GM13977 (cell line): ENCODE data around the gene MGAT5.

Experiments used
- DNase-seq: peaks from one replicate; pipeline ENCODE4 v3.0.0; 2012; ENCODE audit warnings: low spot score
- in situ Hi-C: fragments of 300-500 bp; cut with MboI; formaldehyde crosslinking; loops from one replicate; pipeline ENCODE4 v1.12.0; 2022; ENCODE audit warnings: low sequenced_read_pairs, low pct_unique_long_range_greater_than_20kb, mixed read lengths, inconsistent platforms; ENCODE audit not compliant: unreplicated experiment
- TF ChIP-seq, protein P1 (sequence below): IDR thresholded peaks from 2 replicates; pipeline ENCODE4 v1.5.1; 2012; ENCODE audit warnings: mild to moderate bottlenecking, control low read depth; ENCODE audit not compliant: insufficient read depth; ENCODE audit errors: extremely low read depth, missing control alignments

Gene MGAT5

GRCh38 chr2:134248913-134249312 is 5.0 kb upstream of the MGAT5 start:
- TF ChIP-seq, protein P1, sequence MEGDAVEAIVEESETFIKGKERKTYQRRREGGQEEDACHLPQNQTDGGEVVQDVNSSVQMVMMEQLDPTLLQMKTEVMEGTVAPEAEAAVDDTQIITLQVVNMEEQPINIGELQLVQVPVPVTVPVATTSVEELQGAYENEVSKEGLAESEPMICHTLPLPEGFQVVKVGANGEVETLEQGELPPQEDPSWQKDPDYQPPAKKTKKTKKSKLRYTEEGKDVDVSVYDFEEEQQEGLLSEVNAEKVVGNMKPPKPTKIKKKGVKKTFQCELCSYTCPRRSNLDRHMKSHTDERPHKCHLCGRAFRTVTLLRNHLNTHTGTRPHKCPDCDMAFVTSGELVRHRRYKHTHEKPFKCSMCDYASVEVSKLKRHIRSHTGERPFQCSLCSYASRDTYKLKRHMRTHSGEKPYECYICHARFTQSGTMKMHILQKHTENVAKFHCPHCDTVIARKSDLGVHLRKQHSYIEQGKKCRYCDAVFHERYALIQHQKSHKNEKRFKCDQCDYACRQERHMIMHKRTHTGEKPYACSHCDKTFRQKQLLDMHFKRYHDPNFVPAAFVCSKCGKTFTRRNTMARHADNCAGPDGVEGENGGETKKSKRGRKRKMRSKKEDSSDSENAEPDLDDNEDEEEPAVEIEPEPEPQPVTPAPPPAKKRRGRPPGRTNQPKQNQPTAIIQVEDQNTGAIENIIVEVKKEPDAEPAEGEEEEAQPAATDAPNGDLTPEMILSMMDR, result no peak
- in situ Hi-C loops, result loop anchor here (25.0 kb wide), 2 partner anchors 163 to 387 kb away; no protein-coding TSS in a partner anchor
- no peak for DNase-seq

DNA sequence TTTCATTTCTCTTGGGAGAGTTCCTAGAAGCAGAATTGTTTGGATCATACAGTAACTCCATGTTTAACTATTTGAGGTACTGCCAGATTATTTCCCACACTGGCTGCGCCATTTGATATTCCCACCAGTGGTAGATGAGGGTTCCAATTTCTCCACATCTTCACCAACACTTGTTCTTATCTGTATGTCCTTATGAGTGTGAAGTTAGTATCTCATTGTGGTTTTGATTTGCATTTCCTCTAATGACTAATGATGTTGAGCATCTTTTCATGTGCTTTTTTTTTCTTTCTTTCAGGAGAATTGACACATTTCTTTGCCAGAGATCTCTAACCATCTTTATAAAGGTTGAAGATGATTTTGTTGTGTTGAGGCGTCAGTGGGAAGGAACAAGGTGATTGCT is 4.1 kb upstream of the MGAT5 start:
- TF ChIP-seq, protein P1, result no peak
- in situ Hi-C loops, result loop anchor here (25.0 kb wide), 2 partner anchors 163 to 387 kb away; no protein-coding TSS in a partner anchor
- no peak for DNase-seq

- TF ChIP-seq, protein P1, result no peak
- in situ Hi-C loops, result no loop called here
These were observed 2.9 kb upstream of the MGAT5 start for GRCh38 chr2:134250840-134251461.

GRCh38 chr2:134252092-134252750 is 1.7 kb upstream of the MGAT5 start:
- no peak for DNase-seq
- TF ChIP-seq, protein P1, result no peak
- in situ Hi-C loops, result no loop called here

More at GRCh38 chr2:134250840-134251461, 2.9 kb upstream of the MGAT5 start:
- no peak for DNase-seq

DNA sequence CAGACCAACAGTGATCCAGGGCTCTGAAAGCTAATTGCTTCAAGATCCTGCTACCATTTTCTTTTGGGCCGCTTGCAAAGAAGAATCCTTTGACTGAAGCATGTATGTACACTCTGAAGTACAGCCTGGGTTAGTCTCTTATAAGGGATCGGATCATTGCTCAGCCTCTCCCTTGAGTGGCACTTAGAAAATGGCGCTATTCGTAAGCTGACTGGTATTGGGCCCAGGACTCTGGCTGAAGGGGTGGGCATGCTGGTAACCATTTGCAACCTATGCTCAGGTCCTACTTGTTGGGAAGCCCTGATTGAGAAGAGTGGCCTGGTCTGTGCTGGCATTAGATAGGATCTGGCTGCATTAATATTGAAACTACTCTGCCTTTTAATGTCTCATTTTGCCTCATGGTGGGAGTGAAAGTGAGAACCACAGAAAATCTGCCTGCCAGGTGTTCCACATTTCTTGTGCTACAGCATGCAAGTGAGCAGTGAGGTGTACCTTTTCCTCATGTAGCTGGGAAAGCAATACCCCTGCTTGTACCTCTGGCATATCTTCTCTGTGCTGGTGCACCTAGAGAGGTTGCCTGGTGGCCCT is 661 bp upstream of the MGAT5 start:
- DNase-seq, result peak; percentile 17
- TF ChIP-seq, protein P1, result no peak
- in situ Hi-C loops, result no loop called here

- TF ChIP-seq, protein P1, result no peak
- DNase-seq, result no peak
- in situ Hi-C loops, result no loop called here
These were observed 952 bp downstream of the MGAT5 start for GRCh38 chr2:134254824-134255223.
